GM23338 (cell line): ENCODE data around the gene STARD13. TPM values are rescaled to one million over a fixed set of nuclear protein-coding genes. Genes with fewer than 3 reads are reported as not detected.

ENCODE experiments used
- ATAC-seq: fragments of 200-7000 bp; cut with Tn5 transposase; 3 replicates; pipeline ENCODE4 v1.9.1; 2020
- DNase-seq: peaks from one replicate; pipeline ENCODE4 v3.0.0-alpha.2; 2015; ENCODE audit warnings: low spot score
- H2AFZ ChIP-seq: fragments of 200-600 bp; sonication (generic); 2 replicates; pipeline ENCODE4 v1.8.0; 2016; ENCODE audit warnings: antibody characterized with exemption, mild to moderate bottlenecking, moderate library complexity
- H3F3A ChIP-seq: fragments of 200-600 bp; sonication (generic); replicated peaks from 2 replicates; pipeline ENCODE4 v1.8.0; 2017; ENCODE audit warnings: antibody characterized with exemption, mixed run types, low read depth
- H3K27ac ChIP-seq: fragments of 200-600 bp; sonication (generic); 2 replicates; pipeline ENCODE4 v1.6.1; 2016; ENCODE audit warnings: low read depth
- H3K27me3 ChIP-seq: fragments of 200-600 bp; sonication (generic); 2 replicates; pipeline ENCODE4 v1.8.0; 2016; ENCODE audit warnings: mild to moderate bottlenecking, mixed run types, moderate library complexity; ENCODE audit not compliant: insufficient read depth
- H3K36me3 ChIP-seq: fragments of 200-600 bp; sonication (generic); 2 replicates; pipeline ENCODE4 v1.8.0; 2016; ENCODE audit warnings: mild to moderate bottlenecking; ENCODE audit not compliant: insufficient read depth
- H3K4me1 ChIP-seq: fragments of 200-600 bp; sonication (generic); 2 replicates; pipeline ENCODE4 v1.8.0; 2016; ENCODE audit warnings: mild to moderate bottlenecking, moderate library complexity; ENCODE audit not compliant: insufficient read depth
- H3K4me2 ChIP-seq: fragments of 200-600 bp; sonication (generic); 2 replicates; pipeline ENCODE4 v1.7.1; 2017; ENCODE audit warnings: mixed run types
- H3K4me3 ChIP-seq: fragments of 200-600 bp; sonication (generic); 2 replicates; pipeline ENCODE4 v1.6.1; 2016; ENCODE audit warnings: mixed run types
- H3K79me2 ChIP-seq: fragments of 200-600 bp; sonication (generic); replicated peaks from 2 replicates; pipeline ENCODE4 v1.8.0; 2017; ENCODE audit warnings: mild to moderate bottlenecking; ENCODE audit not compliant: insufficient read depth
- H3K9me2 ChIP-seq: fragments of 200-600 bp; sonication (generic); 2 replicates; pipeline ENCODE4 v1.8.0; 2017; ENCODE audit not compliant: insufficient read depth
- H4K20me1 ChIP-seq: fragments of 200-600 bp; sonication (generic); replicated peaks from 2 replicates; pipeline ENCODE4 v1.8.0; 2017; ENCODE audit warnings: mild to moderate bottlenecking; ENCODE audit not compliant: insufficient read depth
- H3K27ac Mint-ChIP-seq: 2 replicates; pipeline ENCODE4 v1.8.0; 2020; ENCODE audit warnings: inconsistent platforms, mild to moderate bottlenecking, moderate library complexity, mixed read lengths
- H3K27me3 Mint-ChIP-seq: 3 replicates; pipeline ENCODE4 v1.8.0; 2022; ENCODE audit warnings: low read depth, mild to moderate bottlenecking, moderate library complexity, mixed read lengths, inconsistent platforms; ENCODE audit not compliant: insufficient read depth, poor library complexity
- H3K36me3 Mint-ChIP-seq: 3 replicates; pipeline ENCODE4 v1.8.0; 2021; ENCODE audit warnings: low read depth, mild to moderate bottlenecking, inconsistent platforms, moderate library complexity, mixed read lengths
- H3K4me1 Mint-ChIP-seq: 3 replicates; pipeline ENCODE4 v1.8.0; 2020; ENCODE audit warnings: mild to moderate bottlenecking, inconsistent platforms, mixed read lengths
- H3K4me3 Mint-ChIP-seq: 3 replicates; pipeline ENCODE4 v1.8.0; 2021; ENCODE audit warnings: moderate library complexity, mild to moderate bottlenecking, inconsistent platforms, mixed read lengths
- H3K9me3 Mint-ChIP-seq: 3 replicates; pipeline ENCODE4 v1.8.0; 2020; ENCODE audit warnings: moderate library complexity, mild to moderate bottlenecking, inconsistent platforms, mixed read lengths
- CREB1 ChIP-seq: fragments of 250-450 bp; sonication (Bioruptor Pico); IDR thresholded peaks from 2 replicates; pipeline ENCODE4 v1.5.0; 2020; ENCODE audit warnings: low read depth, mild to moderate bottlenecking, moderate library complexity
- ETS1 ChIP-seq: IDR thresholded peaks from 2 replicates; pipeline ENCODE4 v1.6.1; 2016; ENCODE audit warnings: antibody characterized with exemption
- EZH2phosphoT487 ChIP-seq: fragments of 200-600 bp; sonication (generic); IDR thresholded peaks from one replicate; pipeline ENCODE4 v1.8.1; 2018; ENCODE audit warnings: antibody characterized with exemption; ENCODE audit not compliant: unreplicated experiment
- JUNB ChIP-seq: IDR thresholded peaks from one replicate; pipeline ENCODE4 v1.6.1; 2016; ENCODE audit warnings: antibody characterized with exemption; ENCODE audit not compliant: unreplicated experiment
- POLR2AphosphoS5 ChIP-seq: IDR thresholded peaks from 2 replicates; pipeline ENCODE4 v1.6.1; 2016; ENCODE audit warnings: antibody characterized with exemption, low read depth
- STAT1 ChIP-seq: IDR thresholded peaks from one replicate; pipeline ENCODE4 v1.6.1; 2016; ENCODE audit warnings: antibody characterized with exemption; ENCODE audit not compliant: unreplicated experiment
- ZNF114 ChIP-seq: fragments of 250-450 bp; sonication (Bioruptor Pico); IDR thresholded peaks from 2 replicates; pipeline ENCODE4 v1.5.0; 2020; ENCODE audit warnings: mild to moderate bottlenecking, moderate library complexity
- ZNF331 ChIP-seq: fragments of 250-450 bp; sonication (Bioruptor Pico); IDR thresholded peaks from 2 replicates; pipeline ENCODE4 v1.5.0; 2020; ENCODE audit warnings: low read depth, mild to moderate bottlenecking, moderate library complexity
- polyA plus RNA-seq: library from polyadenylated mRNA; unstranded; fragments of >200 nt; fragmentation: Nextera tagmentation; extraction: Ambion mirVana; gene quantifications from 2 replicates; pipeline ENCODE4 v1.2.1, GENCODE V29; 2016
- total RNA-seq: library from RNA; depleted of rRNA; stranded (reverse); fragments of >200 nt; shearing (Covaris generic); gene quantifications from 2 replicates; pipeline ENCODE4 v1.2.3, GENCODE V29; 2014
- TF ChIP-seq, protein P1 (sequence below), 2 experiments: fragments of 200-600 bp in 1 of 2; sonication (generic) in 1 of 2; conservative IDR thresholded peaks; 2 replicates each; pipeline versions ENCODE4 v1.5.1 to v1.6.1; 2016 to 2017; ENCODE audit warnings: antibody characterized with exemption in 2 of 2, low read depth in 2 of 2, mild to moderate bottlenecking in 2 of 2, moderate library complexity in 1 of 2
- TF ChIP-seq, protein P2 (sequence below): IDR thresholded peaks from one replicate; pipeline ENCODE4 v1.6.1; 2018; ENCODE audit warnings: antibody characterized with exemption; ENCODE audit not compliant: unreplicated experiment

Gene STARD13
- total and polyA plus RNA-seq, 2 experiments from 2014 or later = 3.2 to 5.2 TPM

DNA sequence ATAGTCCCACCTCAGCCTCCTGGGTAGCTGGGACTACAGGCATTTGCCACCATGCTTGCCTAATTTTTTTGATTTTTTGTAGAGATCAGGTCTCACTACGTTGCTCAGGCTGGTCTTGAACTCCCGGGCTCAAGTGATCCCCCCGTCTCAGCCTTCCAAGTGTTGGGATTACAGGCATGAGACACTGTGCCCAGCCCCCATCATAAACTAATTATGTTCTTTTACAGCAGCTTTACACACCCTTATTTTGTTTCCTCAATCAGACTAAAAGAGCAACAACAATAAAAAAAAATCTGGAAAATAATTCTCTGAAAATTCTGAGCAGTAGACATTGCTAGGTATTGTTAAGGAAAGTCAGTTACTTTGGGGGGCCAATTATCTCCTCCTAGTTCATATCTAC lies 35.7 kb downstream of the STARD13 start:
- TF ChIP-seq POLR2AphosphoS5 (no peak), ETS1 (no peak), STAT1 (no peak), ZNF331 (CRISPR knock-in tag) (no peak), ZNF114 (no peak), CREB1 (CRISPR knock-in tag) (no peak)
- TF ChIP-seq, protein P1, sequence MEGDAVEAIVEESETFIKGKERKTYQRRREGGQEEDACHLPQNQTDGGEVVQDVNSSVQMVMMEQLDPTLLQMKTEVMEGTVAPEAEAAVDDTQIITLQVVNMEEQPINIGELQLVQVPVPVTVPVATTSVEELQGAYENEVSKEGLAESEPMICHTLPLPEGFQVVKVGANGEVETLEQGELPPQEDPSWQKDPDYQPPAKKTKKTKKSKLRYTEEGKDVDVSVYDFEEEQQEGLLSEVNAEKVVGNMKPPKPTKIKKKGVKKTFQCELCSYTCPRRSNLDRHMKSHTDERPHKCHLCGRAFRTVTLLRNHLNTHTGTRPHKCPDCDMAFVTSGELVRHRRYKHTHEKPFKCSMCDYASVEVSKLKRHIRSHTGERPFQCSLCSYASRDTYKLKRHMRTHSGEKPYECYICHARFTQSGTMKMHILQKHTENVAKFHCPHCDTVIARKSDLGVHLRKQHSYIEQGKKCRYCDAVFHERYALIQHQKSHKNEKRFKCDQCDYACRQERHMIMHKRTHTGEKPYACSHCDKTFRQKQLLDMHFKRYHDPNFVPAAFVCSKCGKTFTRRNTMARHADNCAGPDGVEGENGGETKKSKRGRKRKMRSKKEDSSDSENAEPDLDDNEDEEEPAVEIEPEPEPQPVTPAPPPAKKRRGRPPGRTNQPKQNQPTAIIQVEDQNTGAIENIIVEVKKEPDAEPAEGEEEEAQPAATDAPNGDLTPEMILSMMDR (conservative IDR thresholded peaks at IDR 0.05; ENCODE audit: low read depth in 2 of 2) = no peak
- TF ChIP-seq, protein P2, sequence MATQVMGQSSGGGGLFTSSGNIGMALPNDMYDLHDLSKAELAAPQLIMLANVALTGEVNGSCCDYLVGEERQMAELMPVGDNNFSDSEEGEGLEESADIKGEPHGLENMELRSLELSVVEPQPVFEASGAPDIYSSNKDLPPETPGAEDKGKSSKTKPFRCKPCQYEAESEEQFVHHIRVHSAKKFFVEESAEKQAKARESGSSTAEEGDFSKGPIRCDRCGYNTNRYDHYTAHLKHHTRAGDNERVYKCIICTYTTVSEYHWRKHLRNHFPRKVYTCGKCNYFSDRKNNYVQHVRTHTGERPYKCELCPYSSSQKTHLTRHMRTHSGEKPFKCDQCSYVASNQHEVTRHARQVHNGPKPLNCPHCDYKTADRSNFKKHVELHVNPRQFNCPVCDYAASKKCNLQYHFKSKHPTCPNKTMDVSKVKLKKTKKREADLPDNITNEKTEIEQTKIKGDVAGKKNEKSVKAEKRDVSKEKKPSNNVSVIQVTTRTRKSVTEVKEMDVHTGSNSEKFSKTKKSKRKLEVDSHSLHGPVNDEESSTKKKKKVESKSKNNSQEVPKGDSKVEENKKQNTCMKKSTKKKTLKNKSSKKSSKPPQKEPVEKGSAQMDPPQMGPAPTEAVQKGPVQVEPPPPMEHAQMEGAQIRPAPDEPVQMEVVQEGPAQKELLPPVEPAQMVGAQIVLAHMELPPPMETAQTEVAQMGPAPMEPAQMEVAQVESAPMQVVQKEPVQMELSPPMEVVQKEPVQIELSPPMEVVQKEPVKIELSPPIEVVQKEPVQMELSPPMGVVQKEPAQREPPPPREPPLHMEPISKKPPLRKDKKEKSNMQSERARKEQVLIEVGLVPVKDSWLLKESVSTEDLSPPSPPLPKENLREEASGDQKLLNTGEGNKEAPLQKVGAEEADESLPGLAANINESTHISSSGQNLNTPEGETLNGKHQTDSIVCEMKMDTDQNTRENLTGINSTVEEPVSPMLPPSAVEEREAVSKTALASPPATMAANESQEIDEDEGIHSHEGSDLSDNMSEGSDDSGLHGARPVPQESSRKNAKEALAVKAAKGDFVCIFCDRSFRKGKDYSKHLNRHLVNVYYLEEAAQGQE = no peak
- H3K27ac ChIP-seq = no peak overlapping the region
- 0 out of 2 replicates have a peak, but pooled peaks cover 3% of the 10 kb centered on the region for H3K4me1 ChIP-seq
- no peaks in the 10 kb centered on the region for H4K20me1 ChIP-seq
- no peaks in the 10 kb centered on the region for H3K27me3 ChIP-seq
- H3K4me2 ChIP-seq = no peak overlapping the region
- Mint-ChIP-seq H3K27ac (no peak overlapping the region; the same call in 1 of the 2 replicates), H3K27me3 (peaks cover 12% of the 10 kb centered on the region), H3K4me1 (peaks cover 6% of the 10 kb centered on the region; the same call in 2 of the 3 replicates), H3K4me3 (no peak overlapping the region), H3K9me3 (peaks cover 3% of the 10 kb centered on the region; the same call in 1 of the 3 replicates), H3K36me3 (no peaks in the 10 kb centered on the region)
- ATAC-seq = no peak
- no peaks in the 10 kb centered on the region for H3K79me2 ChIP-seq
- H3F3A ChIP-seq = no peaks in the 10 kb centered on the region
- no peak for DNase-seq
- H3K36me3 ChIP-seq = no peaks in the 10 kb centered on the region
- no peaks in the 10 kb centered on the region for H3K9me2 ChIP-seq
- no peak overlapping the region for H2AFZ ChIP-seq
- H3K4me3 ChIP-seq = no peak overlapping the region

GRCh38 chr13:33249066-33249465 lies 36.5 kb downstream of the STARD13 start:
- Histone ChIP-seq H4K20me1 (no peaks in the 10 kb centered on the region), H3K4me1 (0 out of 2 replicates have a peak, but pooled peaks cover 3% of the 10 kb centered on the region), H3K27ac (no peak overlapping the region), H3K4me3 (no peak overlapping the region), H2AFZ (no peak overlapping the region), H3K79me2 (no peaks in the 10 kb centered on the region), H3F3A (no peaks in the 10 kb centered on the region), H3K4me2 (no peak overlapping the region), H3K36me3 (no peaks in the 10 kb centered on the region), H3K9me2 (peaks cover 2% of the 10 kb centered on the region; the same call in 1 of the 2 replicates), H3K27me3 (no peaks in the 10 kb centered on the region)
- H3K27me3 Mint-ChIP-seq = peaks cover 10% of the 10 kb centered on the region
- no peak overlapping the region for H3K27ac Mint-ChIP-seq
- H3K4me1 Mint-ChIP-seq = peaks cover 6% of the 10 kb centered on the region; the same call in 2 of the 3 replicates
- H3K4me3 Mint-ChIP-seq = no peak overlapping the region
- ATAC-seq (no peak), DNase-seq (no peak)
- peaks cover 3% of the 10 kb centered on the region; the same call in 1 of the 3 replicates for H3K9me3 Mint-ChIP-seq
- no peaks in the 10 kb centered on the region for H3K36me3 Mint-ChIP-seq
- no peak for TF ChIP-seq ETS1
- no peak for TF ChIP-seq ZNF331 (CRISPR knock-in tag)
- no peak for TF ChIP-seq JUNB
- TF ChIP-seq ZNF114 = no peak
- TF ChIP-seq EZH2phosphoT487 = no peak
- TF ChIP-seq, protein P1 (conservative IDR thresholded peaks at IDR 0.05; ENCODE audit: low read depth in 2 of 2) = no peak
- no peak for TF ChIP-seq POLR2AphosphoS5
- TF ChIP-seq STAT1 = no peak
